ENCODE data around the gene MEX3D. TPM values are rescaled to one million over a fixed set of nuclear protein-coding genes. Genes with fewer than 3 reads are reported as not detected.

MEX3D gene
- total and polyA plus RNA-seq, 4 donors = 17.0 to 43.6 (median 34.5) TPM

DNA sequence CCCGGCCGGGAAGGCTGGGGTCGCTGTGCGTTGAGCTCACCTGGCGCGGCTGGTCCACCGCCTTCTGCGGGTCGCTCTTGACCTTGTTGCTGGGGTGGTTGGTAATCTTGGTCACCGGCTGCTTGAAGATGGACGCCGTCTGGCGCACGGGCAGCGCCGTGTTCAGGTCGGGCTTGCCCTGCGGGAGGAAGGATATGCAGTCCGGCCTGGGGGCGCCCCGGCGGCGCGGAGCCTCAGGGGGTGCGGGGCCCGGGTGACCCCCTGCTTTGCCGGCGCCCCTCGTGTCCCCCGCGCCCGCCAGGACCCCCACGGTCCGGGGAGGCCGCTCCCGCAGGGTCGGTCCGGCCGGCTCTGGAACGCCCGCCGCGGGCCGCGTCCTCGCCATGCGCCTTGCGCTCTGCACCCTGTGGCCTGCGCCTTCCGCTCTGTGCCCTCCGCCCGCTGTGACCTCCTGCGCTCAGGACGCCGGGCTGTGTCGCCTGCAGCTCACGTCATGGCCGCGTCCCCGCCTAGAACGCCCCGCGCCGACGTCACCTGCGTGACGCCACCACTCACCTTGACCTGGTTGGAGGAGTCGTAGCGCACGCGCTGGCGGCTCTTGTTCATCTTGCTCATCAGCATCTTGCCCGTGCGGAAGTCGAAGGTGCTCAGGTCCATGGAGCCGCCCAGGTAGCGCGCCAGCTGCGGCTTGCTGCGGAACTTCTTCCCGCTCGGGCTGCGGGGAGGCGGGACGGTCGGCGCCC lies 16.5 kb upstream of the MEX3D start:
- Histone ChIP-seq H3K36me3 (ENCODE audit: control insufficient read depth, insufficient read depth, low read length) (peaks cover 74% of the 10 kb centered on the region), H3K4me1 (ENCODE audit: control insufficient read depth, insufficient read depth, low read length) (no peaks in the 10 kb centered on the region), H3K9me3 (ENCODE audit: control insufficient read depth, insufficient read depth, low read length) (no peaks in the 10 kb centered on the region), H3K4me3 (ENCODE audit: low read depth, low read length) (no peak overlapping the region), H3K27ac (ENCODE audit: low read depth, low read length) (no peak overlapping the region), H3K27me3 (ENCODE audit: control insufficient read depth, insufficient read depth, low read length) (no peaks in the 10 kb centered on the region)
- WGBS (ENCODE audit: insufficient coverage) = 86% methylated on average over 83 of the region's 87 CpGs
- DNase-seq (ENCODE audit: low read depth in 4 of 6, low spot score in 6 of 6) = no peak

DNA sequence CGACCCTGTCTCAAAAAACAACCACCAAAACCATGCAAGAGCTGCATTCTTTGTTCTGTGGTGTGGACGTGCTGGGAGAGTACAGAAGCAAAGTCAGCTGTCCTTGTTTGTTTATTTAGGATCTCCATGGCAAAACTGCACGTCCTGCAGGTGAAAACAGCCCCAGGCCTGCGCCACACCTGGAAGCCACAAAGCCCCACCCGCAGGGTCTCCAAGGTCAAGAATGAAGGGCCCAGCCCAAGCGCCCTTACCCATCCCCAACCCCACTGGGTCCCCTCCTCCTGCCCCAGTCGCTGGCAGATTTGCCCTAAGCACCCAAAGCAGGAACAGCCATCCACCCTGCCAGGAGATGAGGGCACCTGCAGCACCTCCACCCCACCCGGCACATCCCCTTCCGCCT lies 14.1 kb upstream of the MEX3D start:
- H3K36me3 ChIP-seq (ENCODE audit: control insufficient read depth, insufficient read depth, low read length) = peaks cover 90% of the 10 kb centered on the region

DNA sequence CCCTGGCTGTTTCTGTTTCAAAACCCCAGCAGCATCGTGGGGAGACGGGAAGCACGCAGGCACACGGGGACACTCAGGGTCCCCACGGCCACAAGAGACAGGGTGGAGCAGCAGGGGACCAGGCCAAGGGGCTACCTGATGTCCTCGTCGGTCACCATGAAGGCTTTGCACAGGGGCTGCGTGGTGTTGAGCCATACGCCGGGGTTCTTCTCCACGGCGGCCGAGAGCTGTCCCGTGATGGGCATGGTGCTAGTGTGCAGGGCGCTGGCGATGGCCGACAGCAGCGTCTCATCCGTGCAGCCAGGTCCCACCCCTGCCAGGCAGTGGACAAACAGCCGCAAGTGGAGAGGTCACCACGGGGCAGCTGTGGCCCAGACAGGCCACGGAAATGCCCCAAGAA lies 12.8 kb upstream of the MEX3D start:
- Histone ChIP-seq H3K4me1 (ENCODE audit: control insufficient read depth, insufficient read depth, low read length) (no peaks in the 10 kb centered on the region), H3K27ac (ENCODE audit: low read depth, low read length) (no peak overlapping the region), H3K4me3 (ENCODE audit: low read depth, low read length) (no peak overlapping the region), H3K9me3 (ENCODE audit: control insufficient read depth, insufficient read depth, low read length) (no peaks in the 10 kb centered on the region), H3K36me3 (ENCODE audit: control insufficient read depth, insufficient read depth, low read length) (peaks cover 98% of the 10 kb centered on the region), H3K27me3 (ENCODE audit: control insufficient read depth, insufficient read depth, low read length) (no peaks in the 10 kb centered on the region)
- 94% methylated on average over 22 of the region's 22 CpGs for WGBS (ENCODE audit: insufficient coverage)
- no peak for DNase-seq (ENCODE audit: low read depth in 4 of 6, low spot score in 6 of 6)

More for the DNA sequence above, 14.1 kb upstream of the MEX3D start:
- Histone ChIP-seq H3K9me3 (ENCODE audit: control insufficient read depth, insufficient read depth, low read length) (no peaks in the 10 kb centered on the region), H3K4me3 (ENCODE audit: low read depth, low read length) (no peak overlapping the region), H3K27me3 (ENCODE audit: control insufficient read depth, insufficient read depth, low read length) (no peaks in the 10 kb centered on the region), H3K4me1 (ENCODE audit: control insufficient read depth, insufficient read depth, low read length) (no peaks in the 10 kb centered on the region), H3K27ac (ENCODE audit: low read depth, low read length) (no peak overlapping the region)
- WGBS (ENCODE audit: insufficient coverage) = 98% methylated on average over 7 of the region's 9 CpGs
- no peak for DNase-seq (ENCODE audit: low read depth in 4 of 6, low spot score in 6 of 6)

DNA sequence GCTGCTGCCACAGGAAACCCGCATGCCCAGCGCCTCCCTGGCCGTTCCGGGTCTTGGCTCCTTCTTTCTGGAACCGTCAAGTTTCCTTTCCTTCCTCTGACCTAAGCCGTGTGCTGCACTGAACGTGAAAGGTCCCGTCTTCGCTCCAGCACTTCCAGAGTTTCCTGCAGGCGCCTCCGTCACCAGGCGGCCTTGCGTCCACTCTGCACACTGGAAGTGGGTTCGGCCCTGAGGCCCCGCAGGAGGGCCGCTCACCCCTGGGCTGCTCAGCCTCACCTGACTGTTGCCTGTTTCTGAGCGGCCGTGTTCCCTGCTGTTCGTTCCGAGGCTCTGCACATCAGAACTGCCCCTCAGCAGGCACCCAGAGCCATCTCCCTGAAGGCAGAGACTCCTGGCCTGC lies 12.3 kb upstream of the MEX3D start:
- WGBS (ENCODE audit: insufficient coverage) = 93% methylated on average over 20 of the region's 20 CpGs
- H3K27ac ChIP-seq (ENCODE audit: low read depth, low read length) = no peak overlapping the region
- no peak for DNase-seq (ENCODE audit: low read depth in 4 of 6, low spot score in 6 of 6)
- H3K27me3 ChIP-seq (ENCODE audit: control insufficient read depth, insufficient read depth, low read length) = no peaks in the 10 kb centered on the region
- no peaks in the 10 kb centered on the region for H3K4me1 ChIP-seq (ENCODE audit: control insufficient read depth, insufficient read depth, low read length)
- no peak overlapping the region for H3K4me3 ChIP-seq (ENCODE audit: low read depth, low read length)
- H3K36me3 ChIP-seq (ENCODE audit: control insufficient read depth, insufficient read depth, low read length) = peaks cover 99% of the 10 kb centered on the region
- no peaks in the 10 kb centered on the region for H3K9me3 ChIP-seq (ENCODE audit: control insufficient read depth, insufficient read depth, low read length)

DNA sequence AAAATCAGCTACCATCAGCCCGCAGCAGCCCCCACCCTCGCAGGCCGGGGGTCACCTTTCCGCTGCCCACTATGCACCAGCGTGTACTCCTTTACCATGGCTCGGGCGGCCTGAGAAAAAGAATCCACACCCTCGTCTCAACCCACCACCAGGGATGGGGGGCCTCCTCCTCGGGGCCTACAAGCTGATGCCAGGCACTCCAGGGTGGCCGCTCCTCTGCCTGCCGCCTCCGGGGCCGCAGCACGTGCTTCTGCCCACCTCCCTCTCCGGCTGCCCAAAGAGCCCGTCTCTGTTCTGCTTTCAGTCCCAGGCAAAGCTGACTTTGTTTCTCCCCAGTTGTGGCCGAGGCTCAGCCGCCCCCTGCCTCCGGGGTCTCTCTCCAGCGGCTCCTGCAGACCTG lies 11.1 kb upstream of the MEX3D start:
- Histone ChIP-seq H3K27me3 (ENCODE audit: control insufficient read depth, insufficient read depth, low read length) (no peaks in the 10 kb centered on the region), H3K4me1 (ENCODE audit: control insufficient read depth, insufficient read depth, low read length) (no peaks in the 10 kb centered on the region), H3K36me3 (ENCODE audit: control insufficient read depth, insufficient read depth, low read length) (peaks cover 99% of the 10 kb centered on the region), H3K27ac (ENCODE audit: low read depth, low read length) (no peak overlapping the region), H3K9me3 (ENCODE audit: control insufficient read depth, insufficient read depth, low read length) (no peaks in the 10 kb centered on the region), H3K4me3 (ENCODE audit: low read depth, low read length) (no peak overlapping the region)
- DNase-seq (ENCODE audit: low read depth in 4 of 6, low spot score in 6 of 6) = no peak
- WGBS (ENCODE audit: insufficient coverage) = 97% methylated on average over 20 of the region's 20 CpGs

DNA sequence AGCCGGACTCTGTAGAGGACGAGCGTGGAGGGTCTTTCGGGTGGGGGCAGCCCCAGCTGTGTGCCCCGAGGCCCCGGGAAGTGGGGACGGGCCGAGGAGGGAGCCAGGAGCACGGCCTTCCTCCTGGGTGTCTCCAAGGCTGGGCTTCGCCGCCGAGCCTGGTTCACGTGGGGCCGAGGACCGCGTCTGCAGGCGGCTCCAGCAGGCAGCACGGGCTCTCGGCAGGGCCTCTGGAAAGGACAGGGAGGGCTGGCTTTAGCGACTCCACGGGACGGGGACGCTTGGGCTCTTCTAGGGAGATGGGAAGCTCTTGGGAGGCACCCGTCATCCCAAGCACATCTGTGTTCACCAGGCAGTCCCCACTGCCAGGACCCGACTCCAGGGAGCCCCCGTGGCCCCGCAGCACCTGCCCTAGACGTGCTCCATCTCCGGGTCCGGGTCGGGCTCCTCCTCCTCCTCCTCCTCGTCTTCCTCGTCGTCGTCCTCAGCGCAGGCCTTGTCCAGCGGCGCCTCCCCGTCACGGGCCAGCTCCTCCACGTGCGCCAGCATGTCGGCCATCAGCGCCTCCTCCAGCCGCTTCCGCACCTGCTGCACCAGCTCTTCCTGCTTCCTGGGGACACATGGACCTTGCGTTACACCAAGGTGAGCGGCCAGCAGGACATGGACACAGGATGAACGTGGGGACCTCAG lies 9.9 kb upstream of the MEX3D start:
- peaks cover 91% of the 10 kb centered on the region for H3K36me3 ChIP-seq (ENCODE audit: control insufficient read depth, insufficient read depth, low read length)
- DNase-seq (ENCODE audit: low read depth in 4 of 6, low spot score in 6 of 6) = no peak
- H3K27me3 ChIP-seq (ENCODE audit: control insufficient read depth, insufficient read depth, low read length) = no peaks in the 10 kb centered on the region
- H3K9me3 ChIP-seq (ENCODE audit: control insufficient read depth, insufficient read depth, low read length) = no peaks in the 10 kb centered on the region
- H3K27ac ChIP-seq (ENCODE audit: low read depth, low read length) = no peak overlapping the region
- H3K4me1 ChIP-seq (ENCODE audit: control insufficient read depth, insufficient read depth, low read length) = no peaks in the 10 kb centered on the region
- WGBS (ENCODE audit: insufficient coverage) = 88% methylated on average over 46 of the region's 49 CpGs
- no peak overlapping the region for H3K4me3 ChIP-seq (ENCODE audit: low read depth, low read length)

DNA sequence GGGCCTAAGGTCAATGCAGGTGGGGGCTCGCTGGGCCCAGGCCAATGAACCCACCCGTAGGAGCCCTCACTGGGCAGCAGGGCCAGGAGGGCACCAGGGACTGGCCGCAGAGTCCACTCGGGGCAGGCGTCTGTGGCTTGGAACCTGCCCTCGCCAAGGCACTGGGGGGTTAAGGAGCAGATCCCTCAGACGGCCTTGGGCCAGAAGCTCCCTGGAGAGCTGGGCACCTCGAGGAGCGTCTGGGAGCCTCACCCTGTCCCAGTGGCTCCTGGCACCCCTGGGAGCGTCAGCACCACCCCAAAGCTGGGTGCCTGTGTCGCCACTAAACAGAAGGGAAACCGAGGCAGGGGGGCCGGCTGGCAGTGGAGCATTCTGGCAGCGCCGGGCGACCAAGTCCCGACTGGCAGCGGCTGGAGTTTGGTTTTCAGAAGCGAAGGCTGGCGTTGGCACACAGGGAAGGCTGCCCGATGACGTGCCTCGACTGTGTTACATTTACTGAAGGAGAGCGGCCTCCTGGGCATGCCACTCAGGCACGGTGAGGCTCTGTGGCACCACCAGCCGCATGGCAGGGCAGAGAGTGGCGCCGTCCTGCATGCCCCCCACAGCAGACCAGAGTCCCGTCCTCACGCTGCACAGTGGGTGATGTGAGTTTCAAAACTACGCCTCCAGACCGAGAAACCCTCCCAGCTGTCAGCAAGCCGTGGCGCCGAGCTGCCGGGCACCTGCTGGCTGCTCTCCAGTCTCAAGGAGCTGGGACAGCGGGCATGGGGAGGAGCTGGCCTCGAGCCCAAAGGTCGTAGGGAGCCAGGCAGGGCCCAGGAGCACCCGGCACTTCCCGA lies 9.2 kb upstream of the MEX3D start:
- no peak for DNase-seq (ENCODE audit: low read depth in 4 of 6, low spot score in 6 of 6)
- H3K4me1 ChIP-seq (ENCODE audit: control insufficient read depth, insufficient read depth, low read length) = no peaks in the 10 kb centered on the region
- H3K4me3 ChIP-seq (ENCODE audit: low read depth, low read length) = no peak overlapping the region
- no peak overlapping the region for H3K27ac ChIP-seq (ENCODE audit: low read depth, low read length)
- H3K27me3 ChIP-seq (ENCODE audit: control insufficient read depth, insufficient read depth, low read length) = no peaks in the 10 kb centered on the region
- H3K9me3 ChIP-seq (ENCODE audit: control insufficient read depth, insufficient read depth, low read length) = no peaks in the 10 kb centered on the region
- 84% methylated on average over 39 of the region's 41 CpGs for WGBS (ENCODE audit: insufficient coverage)
- peaks cover 84% of the 10 kb centered on the region for H3K36me3 ChIP-seq (ENCODE audit: control insufficient read depth, insufficient read depth, low read length)

DNA sequence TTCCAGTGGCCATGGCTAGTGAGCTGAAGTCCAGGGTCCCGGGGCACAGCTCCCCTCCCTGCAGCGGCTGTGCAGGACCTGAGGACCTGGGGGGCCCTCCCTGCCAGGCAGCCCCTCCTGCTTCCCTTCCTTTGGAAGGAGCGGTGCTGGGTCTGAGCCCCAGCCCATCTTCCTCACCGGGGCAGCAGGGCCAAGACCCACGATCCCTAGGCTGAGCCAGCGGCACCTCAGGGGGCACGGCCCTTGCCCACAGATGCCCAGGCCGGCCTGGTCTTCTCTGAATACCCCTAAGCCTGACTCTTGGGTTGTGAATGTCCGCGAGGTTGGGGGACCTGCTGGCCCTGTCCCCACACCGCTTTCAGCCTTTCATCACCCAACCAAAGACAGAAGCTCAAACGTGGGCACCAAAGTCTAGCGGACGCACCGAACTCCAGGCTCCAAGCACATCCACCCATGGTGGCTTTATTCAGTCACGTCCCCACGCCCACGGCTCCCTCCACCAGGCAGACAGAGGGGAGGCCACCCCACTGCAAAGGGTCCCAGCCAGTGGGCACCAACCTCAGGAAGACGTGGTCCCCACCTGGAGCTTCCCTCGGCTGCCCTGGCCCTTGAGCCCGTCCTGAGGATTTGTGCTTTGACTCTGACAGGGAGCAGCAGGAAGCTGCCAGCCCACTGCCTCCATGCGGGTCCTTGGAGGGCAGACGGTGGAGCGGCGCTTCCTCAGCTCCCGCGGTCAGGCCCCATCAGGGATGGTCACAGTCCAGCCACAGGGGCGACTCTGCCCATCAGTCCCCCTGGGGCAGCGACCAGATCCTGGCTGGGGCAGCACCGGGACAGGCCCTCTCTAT lies 8.3 kb upstream of the MEX3D start:
- no peak for DNase-seq (ENCODE audit: low read depth in 4 of 6, low spot score in 6 of 6)
- H3K36me3 ChIP-seq (ENCODE audit: control insufficient read depth, insufficient read depth, low read length) = peaks cover 75% of the 10 kb centered on the region
- H3K9me3 ChIP-seq (ENCODE audit: control insufficient read depth, insufficient read depth, low read length) = no peaks in the 10 kb centered on the region
- H3K27me3 ChIP-seq (ENCODE audit: control insufficient read depth, insufficient read depth, low read length) = no peaks in the 10 kb centered on the region
- H3K4me1 ChIP-seq (ENCODE audit: control insufficient read depth, insufficient read depth, low read length) = no peaks in the 10 kb centered on the region
- WGBS (ENCODE audit: insufficient coverage) = 84% methylated on average over 30 of the region's 30 CpGs
- H3K4me3 ChIP-seq (ENCODE audit: low read depth, low read length) = no peak overlapping the region
- H3K27ac ChIP-seq (ENCODE audit: low read depth, low read length) = no peak overlapping the region

Measured in spinal cord (tissue), 10 donors.